PC-3 (cell line): ENCODE data around the gene UBAP1L. TPM values are rescaled to one million over a fixed set of nuclear protein-coding genes. Genes with fewer than 3 reads are reported as not detected.

Source experiments
- ATAC-seq: fragments of 200-7000 bp; cut with Tn5 transposase; 2 replicates; pipeline ENCODE4 v1.9.1; 2020; ENCODE audit warnings: mild to moderate bottlenecking, moderate library complexity
- BruUV-seq: library from RNA; stranded (reverse); fragments of 400-500 nt; replicated peaks from 2 replicates; lab custom pipeline; 2021; lab: Mats Ljungman, UMichigan
- CTCF ChIA-PET: fragments of 300-600 bp; sonication (Branson Sonifier 250); formaldehyde crosslinking; loops from one replicate; lab custom pipeline; 2022; ENCODE audit warnings: antibody characterized with exemption; lab: Charles Lee
- POLR2A ChIA-PET: fragments of 300-600 bp; sonication (Branson Sonifier 250); formaldehyde crosslinking; loops from one replicate; lab custom pipeline; 2022; ENCODE audit warnings: antibody characterized with exemption; ENCODE audit not compliant: unreplicated experiment; lab: Charles Lee
- DNase-seq: peaks from one replicate; pipeline ENCODE4 v3.0.0-alpha.2; 2015
- H2AFZ ChIP-seq: fragments of 300-600 bp; sonication (generic); 2 replicates; pipeline ENCODE4 v1.6.0; 2016; ENCODE audit warnings: antibody characterized with exemption, low read length
- H3F3A ChIP-seq: fragments of 300-600 bp; sonication (generic); one replicate; pipeline ENCODE4 v1.6.0; 2017; ENCODE audit warnings: antibody characterized with exemption, low read length, control low read depth, mild to moderate bottlenecking; ENCODE audit not compliant: unreplicated experiment
- H3K27ac ChIP-seq: fragments of 300-600 bp; sonication (generic); 2 replicates; pipeline ENCODE4 v1.5.1; 2016; ENCODE audit warnings: mild to moderate bottlenecking, low read length
- H3K27me3 ChIP-seq: fragments of 300-600 bp; sonication (generic); 2 replicates; pipeline ENCODE4 v1.6.1; 2016; ENCODE audit warnings: low read length, mixed read lengths
- H3K36me3 ChIP-seq: fragments of 300-600 bp; sonication (generic); 2 replicates; pipeline ENCODE4 v1.6.1; 2016; ENCODE audit warnings: low read depth, mixed run types, low read length, mixed read lengths
- H3K4me1 ChIP-seq: fragments of 300-600 bp; sonication (generic); 2 replicates; pipeline ENCODE4 v1.5.1; 2016; ENCODE audit warnings: low read length; ENCODE audit not compliant: insufficient read depth
- H3K4me2 ChIP-seq: fragments of 300-600 bp; sonication (generic); 2 replicates; pipeline ENCODE4 v1.6.0; 2016; ENCODE audit warnings: low read length
- H3K4me3 ChIP-seq: fragments of 300-600 bp; sonication (generic); 2 replicates; pipeline ENCODE4 v1.5.1; 2016; ENCODE audit warnings: mild to moderate bottlenecking, low read length, mixed read lengths
- H3K79me2 ChIP-seq: fragments of 300-600 bp; sonication (generic); 2 replicates; pipeline ENCODE4 v1.6.1; 2017; ENCODE audit warnings: low read length, mixed read lengths
- H3K9ac ChIP-seq: fragments of 300-600 bp; sonication (generic); 2 replicates; pipeline ENCODE4 v1.6.0; 2016; ENCODE audit warnings: mild to moderate bottlenecking, low read length
- H3K9me2 ChIP-seq: fragments of 300-600 bp; sonication (generic); replicated peaks from 2 replicates; pipeline ENCODE4 v1.6.1; 2016; ENCODE audit warnings: mixed run types, low read length, mixed read lengths
- H3K9me3 ChIP-seq: fragments of 300-600 bp; sonication (generic); 2 replicates; pipeline ENCODE4 v1.6.1; 2016; ENCODE audit warnings: low read length, mixed read lengths
- H4K20me1 ChIP-seq: fragments of 300-600 bp; sonication (generic); 2 replicates; pipeline ENCODE4 v1.6.1; 2016; ENCODE audit warnings: low read length, mixed read lengths
- EZH2 ChIP-seq: fragments of 300-600 bp; sonication (generic); IDR thresholded peaks from one replicate; pipeline ENCODE4 v1.6.1; 2017; ENCODE audit warnings: antibody characterized with exemption, mild to moderate bottlenecking, low read length; ENCODE audit not compliant: unreplicated experiment
- EZH2phosphoT487 ChIP-seq: fragments of 300-600 bp; sonication (generic); IDR thresholded peaks from 2 replicates; pipeline ENCODE4 v1.6.1; 2018; ENCODE audit warnings: mild to moderate bottlenecking, antibody characterized with exemption, low read length, borderline replicate concordance
- intact Hi-C: fragments of 100-400 bp; cut with micrococcal nuclease; formaldehyde crosslinking; loops from 2 replicates; pipeline ENCODE4 v1.9.0; 2023
- total RNA-seq: library from RNA; depleted of rRNA; stranded (reverse); fragments of >200 nt; gene quantifications from 2 replicates; pipeline ENCODE4 v1.2.3, GENCODE V29; 2014
- TF ChIP-seq, protein P1 (sequence below): fragments of 300-600 bp; sonication (generic); conservative IDR thresholded peaks from 2 replicates; pipeline ENCODE4 v1.5.1; 2017; ENCODE audit warnings: antibody characterized with exemption, low read depth, mild to moderate bottlenecking, low read length

UBAP1L gene
- total RNA-seq, 1 experiment from 2014 or later: 3.4 TPM

DNA sequence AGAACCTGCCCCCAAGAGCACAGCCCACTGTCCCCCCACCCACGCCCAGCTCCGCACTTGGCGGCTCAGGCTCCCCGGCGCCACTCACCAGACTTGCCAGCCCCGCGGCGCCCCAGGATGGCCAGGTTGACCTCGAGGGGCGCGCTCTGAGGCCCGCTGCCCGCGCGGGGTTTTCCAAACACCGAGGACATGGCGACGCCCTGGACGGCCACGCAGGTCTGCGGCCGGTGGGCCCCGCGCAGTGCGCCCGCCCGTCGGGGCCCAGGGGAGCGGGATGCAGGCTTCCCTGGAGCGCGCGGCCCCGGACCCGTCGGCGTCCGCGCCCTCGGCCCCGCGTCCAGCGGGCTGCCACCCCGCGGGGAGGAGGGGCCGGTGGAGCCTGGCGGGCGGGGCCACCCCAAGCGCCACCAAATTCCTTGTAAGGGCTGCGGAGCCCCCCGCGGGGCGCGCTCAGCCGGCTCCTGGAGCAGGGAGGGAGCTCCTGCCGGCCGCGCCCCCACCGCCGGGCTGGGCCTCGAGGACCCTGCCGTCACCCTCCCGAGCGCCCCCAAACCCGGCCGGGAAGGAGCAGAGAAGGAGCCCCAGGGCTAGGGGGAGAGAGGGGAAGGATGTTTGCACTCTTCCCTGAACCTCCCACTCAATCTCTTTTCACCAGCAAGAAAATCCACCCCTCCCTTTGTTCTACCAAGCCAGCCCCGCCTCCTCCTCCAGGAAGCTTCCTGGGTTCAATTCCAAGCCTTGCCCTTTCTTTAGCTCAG is 47.2 kb downstream of the UBAP1L start, which contains the start of gene RASL12:
Gene RASL12 (minus strand): TSS at position 347 of the 758 bp plus-strand sequence. CDS start 156 bp downstream, at position 191.
- ATAC-seq: no peak
- POLR2A ChIA-PET: no interaction called here
- Histone ChIP-seq H3K4me2 (no peak within 1 kb of the TSS), H3K36me3 (no peaks in the 10 kb centered on the region), H3F3A (no peaks in the 10 kb centered on the region), H4K20me1 (no peaks in the 10 kb centered on the region), H3K4me1 (no peaks in the 10 kb centered on the region), H3K4me3 (no peak within 1 kb of the TSS), H3K79me2 (no peaks in the 10 kb centered on the region), H3K9me2 (no peaks in the 10 kb centered on the region), H3K9me3 (no peaks in the 10 kb centered on the region), H3K27me3 (no peaks in the 10 kb centered on the region), H3K9ac (no peak within 1 kb of the TSS), H2AFZ (no peak within 1 kb of the TSS), H3K27ac (no peak within 1 kb of the TSS)
- no peak for DNase-seq
- BruUV-seq: no TSS peak
- TF ChIP-seq EZH2phosphoT487 (no peak), EZH2 (no peak)
- TF ChIP-seq, protein P1, sequence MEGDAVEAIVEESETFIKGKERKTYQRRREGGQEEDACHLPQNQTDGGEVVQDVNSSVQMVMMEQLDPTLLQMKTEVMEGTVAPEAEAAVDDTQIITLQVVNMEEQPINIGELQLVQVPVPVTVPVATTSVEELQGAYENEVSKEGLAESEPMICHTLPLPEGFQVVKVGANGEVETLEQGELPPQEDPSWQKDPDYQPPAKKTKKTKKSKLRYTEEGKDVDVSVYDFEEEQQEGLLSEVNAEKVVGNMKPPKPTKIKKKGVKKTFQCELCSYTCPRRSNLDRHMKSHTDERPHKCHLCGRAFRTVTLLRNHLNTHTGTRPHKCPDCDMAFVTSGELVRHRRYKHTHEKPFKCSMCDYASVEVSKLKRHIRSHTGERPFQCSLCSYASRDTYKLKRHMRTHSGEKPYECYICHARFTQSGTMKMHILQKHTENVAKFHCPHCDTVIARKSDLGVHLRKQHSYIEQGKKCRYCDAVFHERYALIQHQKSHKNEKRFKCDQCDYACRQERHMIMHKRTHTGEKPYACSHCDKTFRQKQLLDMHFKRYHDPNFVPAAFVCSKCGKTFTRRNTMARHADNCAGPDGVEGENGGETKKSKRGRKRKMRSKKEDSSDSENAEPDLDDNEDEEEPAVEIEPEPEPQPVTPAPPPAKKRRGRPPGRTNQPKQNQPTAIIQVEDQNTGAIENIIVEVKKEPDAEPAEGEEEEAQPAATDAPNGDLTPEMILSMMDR: no peak
- CTCF ChIA-PET: no interaction called here
- intact Hi-C loops: no loop called here

DNA sequence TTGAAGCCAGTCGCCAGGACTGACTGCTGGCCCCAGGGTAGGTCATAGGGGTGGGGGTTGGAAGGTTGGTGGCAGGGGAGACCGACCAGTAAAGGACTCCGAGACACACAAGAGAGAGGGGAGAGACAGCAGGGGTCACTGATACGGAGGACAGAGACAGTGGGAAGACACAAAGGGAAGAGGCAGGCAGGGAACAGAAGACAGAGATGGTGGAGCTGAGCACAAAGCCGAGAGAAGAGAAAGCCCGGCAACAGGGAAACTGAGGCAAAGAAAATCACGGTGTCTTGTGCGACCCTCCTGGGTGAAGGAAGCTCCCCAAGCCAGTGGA is 47.7 kb downstream of the UBAP1L start:
- no TSS peak for BruUV-seq
- Histone ChIP-seq H3K9me3 (no peaks in the 10 kb centered on the region), H2AFZ (no peak overlapping the region), H3K9me2 (no peaks in the 10 kb centered on the region), H3K27me3 (no peaks in the 10 kb centered on the region), H3K9ac (no peak overlapping the region), H3K27ac (no peak overlapping the region), H3K4me2 (no peak overlapping the region), H3F3A (no peaks in the 10 kb centered on the region), H4K20me1 (no peaks in the 10 kb centered on the region), H3K36me3 (no peaks in the 10 kb centered on the region), H3K79me2 (no peaks in the 10 kb centered on the region), H3K4me3 (no peak overlapping the region), H3K4me1 (no peaks in the 10 kb centered on the region)
- no peak for ATAC-seq
- TF ChIP-seq, protein P1: no peak
- TF ChIP-seq EZH2 (no peak), EZH2phosphoT487 (no peak)
- no peak for DNase-seq
- CTCF ChIA-PET: no interaction called here
- POLR2A ChIA-PET: no interaction called here
- intact Hi-C loops: no loop called here

DNA sequence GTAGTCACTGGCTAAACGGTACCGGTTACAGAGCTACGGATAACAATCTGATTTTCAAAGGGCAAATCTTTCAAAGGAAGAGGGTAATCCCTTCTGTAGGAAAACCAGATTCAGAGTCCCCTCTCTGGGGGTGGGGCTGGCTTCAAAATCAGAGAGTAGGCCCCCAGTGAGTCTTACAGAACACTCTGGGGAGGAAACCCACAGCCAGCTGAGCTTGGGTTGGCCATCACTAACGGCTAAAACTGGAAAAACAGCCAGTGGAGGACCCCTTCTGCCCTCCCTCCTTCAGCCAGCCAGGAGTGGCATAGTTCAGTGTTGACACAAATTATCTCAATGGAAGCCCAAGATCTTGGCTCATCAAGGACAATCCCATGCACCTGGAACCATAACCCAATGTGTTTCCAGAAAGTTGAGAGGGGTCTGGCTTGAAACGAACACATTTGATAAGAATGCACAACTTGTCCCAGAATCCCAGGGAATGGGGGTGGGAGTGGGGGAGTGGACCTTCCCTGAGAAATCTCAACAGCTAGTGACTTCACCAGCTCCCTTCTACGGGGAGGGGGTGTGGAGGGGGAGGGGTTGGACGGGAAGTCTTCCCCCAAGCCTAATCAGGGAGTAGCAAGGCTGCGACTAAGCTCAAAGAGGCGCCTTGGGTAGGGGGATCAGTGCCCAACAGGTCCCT is 48.2 kb downstream of the UBAP1L start:
- TF ChIP-seq EZH2: no peak
- Histone ChIP-seq H3K27ac (no peak overlapping the region), H3K79me2 (no peaks in the 10 kb centered on the region), H4K20me1 (no peaks in the 10 kb centered on the region), H3K27me3 (no peaks in the 10 kb centered on the region), H3K9ac (no peak overlapping the region), H3K9me2 (no peaks in the 10 kb centered on the region), H3K4me2 (no peak overlapping the region), H3K36me3 (no peaks in the 10 kb centered on the region), H3K9me3 (no peaks in the 10 kb centered on the region), H3K4me3 (no peak overlapping the region), H3K4me1 (no peaks in the 10 kb centered on the region), H2AFZ (no peak overlapping the region), H3F3A (no peaks in the 10 kb centered on the region)
- no peak for DNase-seq
- intact Hi-C loops: no loop called here
- CTCF ChIA-PET: no interaction called here
- no TSS peak for BruUV-seq
- POLR2A ChIA-PET: no interaction called here
- no peak for ATAC-seq
